ENCODE measurements around the gene ETHE1. TPM values are rescaled to one million over a fixed set of nuclear protein-coding genes. Genes with fewer than 3 reads are reported as not detected.
A peak's percentile ranks its signal among the peaks of the same experiment; 100 is the strongest.

The ETHE1 gene
- total RNA-seq, 5 donors from 2014 or later (not counting 1 experiment from before 2014, with no cell fraction given) = 19.1 to 39.4 (median 34.7) TPM

- no peak for DNase-seq
- H3K27me3 Mint-ChIP-seq = no peaks in the 10 kb centered on the region
- ChIA-PET CTCF (interaction anchor here in 1 of 2 donors (0.5 kb wide), 1 partner anchor 11 kb away, joined by 3 read pairs; no protein-coding TSS in a partner anchor), POLR2A (no interaction called here)
- WGBS (ENCODE audit: insufficient coverage) = 97% methylated on average over 2 of the region's 2 CpGs
- H3K36me3 ChIP-seq (ENCODE audit: control insufficient read depth in 2 of 2, extremely low read depth in 1 of 2, insufficient read depth in 1 of 2, low read length in 1 of 2) = peaks cover 29 to 62% of the 10 kb centered on the region in 2 donors
- H3K4me1 ChIP-seq (ENCODE audit: control insufficient read depth in 1 of 2, extremely low read depth in 1 of 2, insufficient read depth in 2 of 2, low read length in 2 of 2) = no peaks in the 10 kb centered on the region
- no peaks in the 10 kb centered on the region for H3K9me3 ChIP-seq
- no peak overlapping the region for H3K4me3 ChIP-seq (ENCODE audit: control insufficient read depth in 1 of 2, extremely low read depth in 1 of 2, low read length in 1 of 2)
- H3K36me3 Mint-ChIP-seq = peaks cover 44% of the 10 kb centered on the region
- H3K4me3 Mint-ChIP-seq = no peak overlapping the region
- ATAC-seq (replicated peaks in 1 of 4) = no peak
- no peaks in the 10 kb centered on the region for H3K9me3 Mint-ChIP-seq
- H3K27ac ChIP-seq (ENCODE audit: low read length) = no peak overlapping the region
- no peaks in the 10 kb centered on the region for H3K27me3 ChIP-seq (replicated peaks in 1 of 2; ENCODE audit: control insufficient read depth in 2 of 2, extremely low read depth in 1 of 2, insufficient read depth in 2 of 2, low read length in 1 of 2)
- no peaks in the 10 kb centered on the region for H3K4me1 Mint-ChIP-seq
- peak overlapping the region in 1 of 2 donors; percentile 22 for H3K27ac Mint-ChIP-seq
Measured at GRCh38 chr19:43545981-43546380, 19.0 kb upstream of the ETHE1 start.

- Histone ChIP-seq H3K9me3 (no peaks in the 10 kb centered on the region), H3K27ac (ENCODE audit: low read length) (no peak overlapping the region), H3K36me3 (ENCODE audit: control insufficient read depth in 2 of 2, extremely low read depth in 1 of 2, insufficient read depth in 1 of 2, low read length in 1 of 2) (peaks cover 25 to 55% of the 10 kb centered on the region in 2 donors), H3K4me3 (ENCODE audit: control insufficient read depth in 1 of 2, extremely low read depth in 1 of 2, low read length in 1 of 2) (no peak overlapping the region), H3K4me1 (ENCODE audit: control insufficient read depth in 1 of 2, extremely low read depth in 1 of 2, insufficient read depth in 2 of 2, low read length in 2 of 2) (no peaks in the 10 kb centered on the region), H3K27me3 (replicated peaks in 1 of 2; ENCODE audit: control insufficient read depth in 2 of 2, extremely low read depth in 1 of 2, insufficient read depth in 2 of 2, low read length in 1 of 2) (no peaks in the 10 kb centered on the region)
- ATAC-seq (replicated peaks in 1 of 4) (no peak), DNase-seq (no peak)
- Mint-ChIP-seq H3K4me3 (no peak overlapping the region), H3K27ac (peak overlapping the region in 1 of 2 donors; percentile 31), H3K27me3 (no peaks in the 10 kb centered on the region), H3K36me3 (peaks cover 44% of the 10 kb centered on the region), H3K4me1 (no peaks in the 10 kb centered on the region), H3K9me3 (no peaks in the 10 kb centered on the region)
- CTCF ChIA-PET = no interaction called here
- POLR2A ChIA-PET = no interaction called here
- WGBS (ENCODE audit: insufficient coverage) = 89% methylated on average over 5 of the region's 5 CpGs
Measured at GRCh38 chr19:43545276-43545675, 18.3 kb upstream of the ETHE1 start.

- Mint-ChIP-seq H3K4me1 (no peaks in the 10 kb centered on the region), H3K4me3 (no peak overlapping the region), H3K27me3 (no peaks in the 10 kb centered on the region), H3K27ac (no peak overlapping the region), H3K36me3 (peaks cover 48% of the 10 kb centered on the region), H3K9me3 (peaks cover 3 to 4% (median 3%) of the 10 kb centered on the region in 3 donors)
- no peak for DNase-seq
- Histone ChIP-seq H3K27me3 (replicated peaks in 1 of 2; ENCODE audit: control insufficient read depth in 2 of 2, extremely low read depth in 1 of 2, insufficient read depth in 2 of 2, low read length in 1 of 2) (no peaks in the 10 kb centered on the region), H3K4me3 (ENCODE audit: control insufficient read depth in 1 of 2, extremely low read depth in 1 of 2, low read length in 1 of 2) (no peak overlapping the region), H3K27ac (ENCODE audit: low read length) (no peak overlapping the region), H3K36me3 (ENCODE audit: control insufficient read depth in 2 of 2, extremely low read depth in 1 of 2, insufficient read depth in 1 of 2, low read length in 1 of 2) (peaks cover 25 to 46% of the 10 kb centered on the region in 2 donors), H3K4me1 (ENCODE audit: control insufficient read depth in 1 of 2, extremely low read depth in 1 of 2, insufficient read depth in 2 of 2, low read length in 2 of 2) (no peaks in the 10 kb centered on the region), H3K9me3 (no peaks in the 10 kb centered on the region)
- 100% methylated on average over 7 of the region's 9 CpGs for WGBS (ENCODE audit: insufficient coverage)
- no peak for ATAC-seq (replicated peaks in 1 of 4)
- POLR2A ChIA-PET = no interaction called here
- CTCF ChIA-PET = no interaction called here
Measured at GRCh38 chr19:43544077-43544476, 17.1 kb upstream of the ETHE1 start.

GRCh38 chr19:43541920-43542650, 15.1 kb upstream of the ETHE1 start:
- no peaks in the 10 kb centered on the region for H3K27me3 Mint-ChIP-seq
- Histone ChIP-seq H3K27me3 (replicated peaks in 1 of 2; ENCODE audit: control insufficient read depth in 2 of 2, extremely low read depth in 1 of 2, insufficient read depth in 2 of 2, low read length in 1 of 2) (no peaks in the 10 kb centered on the region), H3K4me1 (ENCODE audit: control insufficient read depth in 1 of 2, extremely low read depth in 1 of 2, insufficient read depth in 2 of 2, low read length in 2 of 2) (no peaks in the 10 kb centered on the region), H3K27ac (ENCODE audit: low read length) (no peak overlapping the region), H3K4me3 (ENCODE audit: control insufficient read depth in 1 of 2, extremely low read depth in 1 of 2, low read length in 1 of 2) (no peak overlapping the region), H3K36me3 (ENCODE audit: control insufficient read depth in 2 of 2, extremely low read depth in 1 of 2, insufficient read depth in 1 of 2, low read length in 1 of 2) (peaks cover 32 to 49% of the 10 kb centered on the region in 2 donors), H3K9me3 (no peaks in the 10 kb centered on the region)
- CTCF ChIA-PET = no interaction called here
- DNase-seq = no peak
- POLR2A ChIA-PET = no interaction called here
- no CpG with 5 or more reads among the region's 5 CpGs for WGBS (ENCODE audit: insufficient coverage)
- no peak for ATAC-seq (replicated peaks in 1 of 4)
- H3K9me3 Mint-ChIP-seq = peaks cover 5 to 10% (median 6%) of the 10 kb centered on the region in 3 donors
- H3K4me1 Mint-ChIP-seq = no peaks in the 10 kb centered on the region
- peaks cover 57% of the 10 kb centered on the region for H3K36me3 Mint-ChIP-seq
- no peak overlapping the region for H3K27ac Mint-ChIP-seq
- H3K4me3 Mint-ChIP-seq = no peak overlapping the region

DNA sequence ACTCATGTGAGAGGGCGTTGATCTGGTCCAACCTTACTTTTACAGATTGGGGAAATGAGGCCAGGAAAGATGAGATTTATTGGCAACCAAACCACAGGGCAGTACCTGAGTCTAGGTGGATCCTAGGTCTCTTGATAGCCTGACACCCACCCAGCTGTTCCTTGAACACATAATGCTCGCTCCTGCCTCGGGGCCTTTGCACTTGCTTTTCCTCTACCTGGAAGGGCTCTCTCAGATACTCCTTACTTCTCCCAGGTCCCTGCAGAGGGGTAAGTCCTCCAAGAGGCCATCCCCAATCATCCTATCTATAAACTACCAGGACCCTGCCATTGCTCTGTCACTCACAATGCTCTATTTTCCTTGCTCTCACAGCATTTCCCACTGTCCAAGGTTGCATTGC, 13.4 kb upstream of the ETHE1 start:
- Histone ChIP-seq H3K9me3 (no peaks in the 10 kb centered on the region), H3K4me1 (ENCODE audit: control insufficient read depth in 1 of 2, extremely low read depth in 1 of 2, insufficient read depth in 2 of 2, low read length in 2 of 2) (no peaks in the 10 kb centered on the region), H3K4me3 (ENCODE audit: control insufficient read depth in 1 of 2, extremely low read depth in 1 of 2, low read length in 1 of 2) (no peak overlapping the region), H3K27me3 (replicated peaks in 1 of 2; ENCODE audit: control insufficient read depth in 2 of 2, extremely low read depth in 1 of 2, insufficient read depth in 2 of 2, low read length in 1 of 2) (no peaks in the 10 kb centered on the region), H3K36me3 (ENCODE audit: control insufficient read depth in 2 of 2, extremely low read depth in 1 of 2, insufficient read depth in 1 of 2, low read length in 1 of 2) (peaks cover 30 to 41% of the 10 kb centered on the region in 2 donors), H3K27ac (ENCODE audit: low read length) (no peak overlapping the region)
- WGBS (ENCODE audit: insufficient coverage) = 96% methylated on average over 2 of the region's 3 CpGs
- DNase-seq (no peak), ATAC-seq (replicated peaks in 1 of 4) (no peak)
- ChIA-PET POLR2A (no interaction called here), CTCF (no interaction called here)
- Mint-ChIP-seq H3K4me1 (peaks cover 2 to 3% (median 2%) of the 10 kb centered on the region in 3 donors), H3K27me3 (no peaks in the 10 kb centered on the region), H3K36me3 (peaks cover 55% of the 10 kb centered on the region), H3K4me3 (no peak overlapping the region), H3K27ac (peak overlapping the region in 1 of 2 donors; percentile 23), H3K9me3 (peaks cover 5 to 10% (median 6%) of the 10 kb centered on the region in 3 donors)

DNA sequence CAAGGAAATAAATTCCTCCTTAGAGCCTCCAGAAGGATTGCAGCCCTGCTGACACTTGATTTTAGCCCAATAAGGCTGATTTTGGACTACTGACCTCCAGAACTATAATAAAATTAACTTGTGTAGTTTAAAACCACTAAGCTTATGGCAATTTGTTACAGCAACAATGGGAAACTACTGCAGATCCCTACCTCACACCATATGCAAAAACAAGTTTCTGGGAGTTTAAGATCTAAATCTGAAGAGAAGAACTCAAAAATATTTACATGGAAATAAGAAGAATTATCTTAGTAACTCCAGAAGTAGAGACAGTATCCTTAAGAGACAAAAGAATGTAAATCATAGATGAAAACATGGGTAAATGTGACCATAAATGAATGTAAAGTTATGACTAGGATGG, 11.9 kb upstream of the ETHE1 start:
- DNase-seq = no peak
- no peaks in the 10 kb centered on the region for H3K27me3 Mint-ChIP-seq
- Histone ChIP-seq H3K27ac (ENCODE audit: low read length) (no peak overlapping the region), H3K27me3 (replicated peaks in 1 of 2; ENCODE audit: control insufficient read depth in 2 of 2, extremely low read depth in 1 of 2, insufficient read depth in 2 of 2, low read length in 1 of 2) (no peaks in the 10 kb centered on the region), H3K4me3 (ENCODE audit: control insufficient read depth in 1 of 2, extremely low read depth in 1 of 2, low read length in 1 of 2) (no peak overlapping the region), H3K36me3 (ENCODE audit: control insufficient read depth in 2 of 2, extremely low read depth in 1 of 2, insufficient read depth in 1 of 2, low read length in 1 of 2) (peaks cover 19 to 34% of the 10 kb centered on the region in 2 donors), H3K4me1 (ENCODE audit: control insufficient read depth in 1 of 2, extremely low read depth in 1 of 2, insufficient read depth in 2 of 2, low read length in 2 of 2) (peaks cover 0 to 5% of the 10 kb centered on the region in 2 experiments), H3K9me3 (no peaks in the 10 kb centered on the region)
- POLR2A ChIA-PET = no interaction called here
- CTCF ChIA-PET = no interaction called here
- H3K4me3 Mint-ChIP-seq = no peak overlapping the region
- H3K4me1 Mint-ChIP-seq = peaks cover 3 to 7% (median 5%) of the 10 kb centered on the region in 3 donors
- H3K9me3 Mint-ChIP-seq = peaks cover 5 to 10% (median 6%) of the 10 kb centered on the region in 3 donors
- ATAC-seq (replicated peaks in 1 of 4) = no peak
- no peak overlapping the region for H3K27ac Mint-ChIP-seq
- peaks cover 49% of the 10 kb centered on the region for H3K36me3 Mint-ChIP-seq

Data from T-cell (primary cell).